K562 (cell line): Measurements from ENCODE around the gene ZNF687. TPM values are rescaled to one million over a fixed set of nuclear protein-coding genes. Genes with fewer than 3 reads are reported as not detected.
A peak's percentile ranks its signal among the peaks of the same experiment; 100 is the strongest.

Experiments used
- ARNT ChIP-seq, 2 experiments: fragments of 450-650 bp; IDR thresholded peaks; 2 replicates each; pipeline ENCODE4 v1.6.1; 2016; ENCODE audit warnings: mild to moderate bottlenecking in 1 of 2
- EHMT2 ChIP-seq: fragments of 450-650 bp; IDR thresholded peaks from 2 replicates; pipeline ENCODE4 v1.6.1; 2018; ENCODE audit warnings: antibody characterized with exemption
- EWSR1 ChIP-seq: fragments of 450-650 bp; IDR thresholded peaks from 2 replicates; pipeline ENCODE4 v1.6.1; 2018; ENCODE audit warnings: borderline replicate concordance, mild to moderate bottlenecking, low read depth, moderate library complexity; ENCODE audit not compliant: partially characterized antibody
- EZH2 ChIP-seq: IDR thresholded peaks from 2 replicates; pipeline ENCODE4 v1.6.1; 2012; ENCODE audit warnings: low read depth, mild to moderate bottlenecking, inconsistent platforms, low read length, borderline replicate concordance
- FOXK2 ChIP-seq, 2 experiments: fragments of 450-650 bp; IDR thresholded peaks in 1 of 2; conservative IDR thresholded peaks in 1 of 2; 2 replicates each; pipeline ENCODE4 v1.6.1; 2016; ENCODE audit warnings: low read depth in 2 of 2, mild to moderate bottlenecking in 1 of 2
- NUFIP1 ChIP-seq: fragments of 450-650 bp; IDR thresholded peaks from 2 replicates; pipeline ENCODE4 v1.6.1; 2018; ENCODE audit not compliant: partially characterized antibody
- POLR2H ChIP-seq: IDR thresholded peaks from 2 replicates; pipeline ENCODE4 v1.6.1; 2016; ENCODE audit warnings: missing genetic modification characterization, low read depth, mild to moderate bottlenecking, control low read depth, missing compliant biosample characterization, moderate library complexity
- RBM22 ChIP-seq: fragments of 200-400 bp; formaldehyde crosslinking; IDR thresholded peaks from 2 replicates; pipeline ENCODE4 v1.6.1; 2018; ENCODE audit warnings: low read length, low read depth; ENCODE audit not compliant: poor library complexity, severe bottlenecking
- SNIP1 ChIP-seq: fragments of 450-650 bp; IDR thresholded peaks from 2 replicates; pipeline ENCODE4 v1.7.1; 2017; ENCODE audit warnings: low read depth, mild to moderate bottlenecking
- ZNF24 ChIP-seq: fragments of 450-650 bp; IDR thresholded peaks from 2 replicates; pipeline ENCODE4 v1.6.1; 2016
- ZNF316 ChIP-seq: fragments of 450-650 bp; IDR thresholded peaks from 2 replicates; pipeline ENCODE4 v1.6.1; 2016
- ZNF551 ChIP-seq: fragments of 250-450 bp; sonication (Bioruptor Pico); IDR thresholded peaks from 2 replicates; pipeline ENCODE4 v1.5.0; 2021; ENCODE audit warnings: mild to moderate bottlenecking, moderate library complexity
- ZNF668 ChIP-seq: fragments of 250-450 bp; sonication (Bioruptor Pico); IDR thresholded peaks from 2 replicates; pipeline ENCODE4 v1.8.0; 2022; ENCODE audit warnings: mild to moderate bottlenecking, inconsistent platforms
- ZNF77 ChIP-seq: fragments of 250-450 bp; sonication (Bioruptor Pico); IDR thresholded peaks from 2 replicates; pipeline ENCODE4 v1.5.0; 2020
- polyA plus RNA-seq, 8 experiments: library from polyadenylated mRNA; depleted of rRNA in 4 of 8; stranded (reverse) in 5 of 8; unstranded in 3 of 8; fragments of >200 nt; fragmentation: Nextera tagmentation in 2 of 8; fragmentation: Illumina TruSeq in 1 of 8; extraction: Ambion mirVana in 2 of 8; extraction: Trizol in 1 of 8; gene quantifications; 2 replicates each; pipeline versions ENCODE4 v1.2.1 to v1.2.3, GENCODE V29; 2011 to 2014; ENCODE audit warnings: inconsistent platforms in 1 of 8, missing spikeins in 1 of 8
- total RNA-seq, 7 experiments: library from RNA; depleted of rRNA in 6 of 7; stranded (reverse); fragments of >200 nt in 6 of 7; fragmentation: Illumina TruSeq in 2 of 7; extraction: Trizol in 2 of 7; gene quantifications; 2 replicates each; pipeline versions ENCODE4 v1.2.1 to v1.2.3, GENCODE V29; 2011 to 2021; ENCODE audit warnings: low replicate concordance in 1 of 7
- TF ChIP-seq, protein P1 (sequence below): IDR thresholded peaks from 3 replicates; pipeline ENCODE4 v1.6.1; 2011; ENCODE audit warnings: borderline replicate concordance, mild to moderate bottlenecking; ENCODE audit not compliant: insufficient read length, insufficient read depth
- TF ChIP-seq, protein P2 (sequence below): sonication (generic); formaldehyde crosslinking; IDR thresholded peaks from 2 replicates; pipeline ENCODE4 v1.8.1; 2023; ENCODE audit warnings: mild to moderate bottlenecking, missing genetic modification reagents, moderate library complexity
- TF ChIP-seq, protein P3 (sequence below): fragments of 450-650 bp; formaldehyde crosslinking; IDR thresholded peaks from 2 replicates; pipeline ENCODE4 v1.4.0; 2020; ENCODE audit warnings: mild to moderate bottlenecking, moderate library complexity
- TF ChIP-seq, protein P4 (sequence below): sonication (generic); formaldehyde crosslinking; IDR thresholded peaks from 2 replicates; pipeline ENCODE4 v1.8.1; 2023; ENCODE audit warnings: mild to moderate bottlenecking, missing genetic modification reagents

The ZNF687 gene
- total and polyA plus RNA-seq, 9 of the 15 experiments (the other 6 are each of a cell fraction or from before 2014, with no cell fraction given): 0.13 to 26.4 (median 10.6) TPM

DNA sequence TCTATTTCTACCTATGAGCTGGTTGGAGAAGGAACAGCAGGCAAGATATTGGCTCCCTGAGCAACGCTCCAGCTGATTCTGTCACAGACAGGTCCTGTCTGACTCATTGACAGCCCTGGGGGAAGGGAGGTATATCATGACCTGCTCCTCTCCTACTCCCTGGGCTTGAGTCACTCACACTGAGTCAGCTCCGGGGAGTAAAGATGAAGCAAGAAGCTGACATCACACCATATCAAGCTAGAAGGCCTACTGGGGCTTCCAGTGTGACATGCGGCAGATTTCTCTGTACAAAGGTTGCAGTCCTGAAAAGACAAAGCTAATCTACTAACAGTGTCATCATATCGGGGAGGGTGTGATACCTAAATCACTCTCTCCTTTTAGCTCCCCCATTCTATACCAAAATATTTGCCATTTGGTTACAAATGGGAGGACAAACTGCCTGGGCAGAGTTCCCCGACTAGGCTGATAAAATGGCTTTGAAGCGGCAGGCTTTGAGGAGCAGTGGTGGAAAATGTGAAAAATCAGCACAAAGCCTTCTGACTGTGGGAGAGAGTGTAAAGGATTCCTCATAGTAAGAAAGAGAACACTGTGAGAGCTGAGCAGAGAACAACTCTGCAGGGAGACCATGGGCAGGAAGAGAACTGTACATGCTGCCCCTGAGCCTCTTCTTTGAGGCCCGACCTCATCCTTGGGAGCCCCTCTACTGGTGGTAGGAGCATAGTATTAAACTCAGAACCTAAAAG, 29.7 kb downstream of the ZNF687 start (continued):
- TF ChIP-seq FOXK2 (conservative IDR thresholded peaks at IDR 0.05 in 1 of 2, IDR thresholded peaks at IDR 0.05 in 1 of 2; ENCODE audit: low read depth in 2 of 2) (peak; percentile 65 to 69; a peak in 2 of 4 replicates), ARNT (IDR thresholded peaks at IDR 0.05) (peak in 1 of 2 experiments; percentile 93; a peak in 2 of 4 replicates), ZNF316 (peak; percentile 76), EZH2 (no peak), SNIP1 (no peak), RBM22 (no peak), POLR2H (tag) (peak; percentile 69), EHMT2 (peak; percentile 69), ZNF551 (CRISPR knock-in tag) (no peak), ZNF77 (no peak), ZNF668 (peak; percentile 76), NUFIP1 (no peak), EWSR1 (no peak), ZNF24 (peak; percentile 53; the same call in 1 of the 2 replicates)
- TF ChIP-seq, protein P1, sequence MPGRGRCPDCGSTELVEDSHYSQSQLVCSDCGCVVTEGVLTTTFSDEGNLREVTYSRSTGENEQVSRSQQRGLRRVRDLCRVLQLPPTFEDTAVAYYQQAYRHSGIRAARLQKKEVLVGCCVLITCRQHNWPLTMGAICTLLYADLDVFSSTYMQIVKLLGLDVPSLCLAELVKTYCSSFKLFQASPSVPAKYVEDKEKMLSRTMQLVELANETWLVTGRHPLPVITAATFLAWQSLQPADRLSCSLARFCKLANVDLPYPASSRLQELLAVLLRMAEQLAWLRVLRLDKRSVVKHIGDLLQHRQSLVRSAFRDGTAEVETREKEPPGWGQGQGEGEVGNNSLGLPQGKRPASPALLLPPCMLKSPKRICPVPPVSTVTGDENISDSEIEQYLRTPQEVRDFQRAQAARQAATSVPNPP: no peak
- TF ChIP-seq, protein P2, sequence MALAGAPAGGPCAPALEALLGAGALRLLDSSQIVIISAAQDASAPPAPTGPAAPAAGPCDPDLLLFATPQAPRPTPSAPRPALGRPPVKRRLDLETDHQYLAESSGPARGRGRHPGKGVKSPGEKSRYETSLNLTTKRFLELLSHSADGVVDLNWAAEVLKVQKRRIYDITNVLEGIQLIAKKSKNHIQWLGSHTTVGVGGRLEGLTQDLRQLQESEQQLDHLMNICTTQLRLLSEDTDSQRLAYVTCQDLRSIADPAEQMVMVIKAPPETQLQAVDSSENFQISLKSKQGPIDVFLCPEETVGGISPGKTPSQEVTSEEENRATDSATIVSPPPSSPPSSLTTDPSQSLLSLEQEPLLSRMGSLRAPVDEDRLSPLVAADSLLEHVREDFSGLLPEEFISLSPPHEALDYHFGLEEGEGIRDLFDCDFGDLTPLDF: no peak
- TF ChIP-seq, protein P3, sequence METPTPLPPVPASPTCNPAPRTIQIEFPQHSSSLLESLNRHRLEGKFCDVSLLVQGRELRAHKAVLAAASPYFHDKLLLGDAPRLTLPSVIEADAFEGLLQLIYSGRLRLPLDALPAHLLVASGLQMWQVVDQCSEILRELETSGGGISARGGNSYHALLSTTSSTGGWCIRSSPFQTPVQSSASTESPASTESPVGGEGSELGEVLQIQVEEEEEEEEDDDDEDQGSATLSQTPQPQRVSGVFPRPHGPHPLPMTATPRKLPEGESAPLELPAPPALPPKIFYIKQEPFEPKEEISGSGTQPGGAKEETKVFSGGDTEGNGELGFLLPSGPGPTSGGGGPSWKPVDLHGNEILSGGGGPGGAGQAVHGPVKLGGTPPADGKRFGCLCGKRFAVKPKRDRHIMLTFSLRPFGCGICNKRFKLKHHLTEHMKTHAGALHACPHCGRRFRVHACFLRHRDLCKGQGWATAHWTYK: 0 out of 2 replicates have a peak, but pooled peaks have one; percentile 30
- TF ChIP-seq, protein P4, sequence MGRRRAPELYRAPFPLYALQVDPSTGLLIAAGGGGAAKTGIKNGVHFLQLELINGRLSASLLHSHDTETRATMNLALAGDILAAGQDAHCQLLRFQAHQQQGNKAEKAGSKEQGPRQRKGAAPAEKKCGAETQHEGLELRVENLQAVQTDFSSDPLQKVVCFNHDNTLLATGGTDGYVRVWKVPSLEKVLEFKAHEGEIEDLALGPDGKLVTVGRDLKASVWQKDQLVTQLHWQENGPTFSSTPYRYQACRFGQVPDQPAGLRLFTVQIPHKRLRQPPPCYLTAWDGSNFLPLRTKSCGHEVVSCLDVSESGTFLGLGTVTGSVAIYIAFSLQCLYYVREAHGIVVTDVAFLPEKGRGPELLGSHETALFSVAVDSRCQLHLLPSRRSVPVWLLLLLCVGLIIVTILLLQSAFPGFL: no peak
